Neural cell (in vitro differentiated cells): Measurements from ENCODE around the gene CMTM8. TPM values are rescaled to one million over a fixed set of nuclear protein-coding genes. Genes with fewer than 3 reads are reported as not detected.
A peak's percentile ranks its signal among the peaks of the same experiment; 100 is the strongest.
"Not testable (repeated sequence)": the region's sequence is repeated elsewhere in the genome, so short reads cannot be mapped to it uniquely, and the experiment has no call there.

ENCODE experiments used
- H2AFZ ChIP-seq: fragments of 200-600, 300-800 bp; sonication (generic), shearing (Covaris generic); 2 replicates; pipeline ENCODE4 v1.6.0; 2014; ENCODE audit warnings: low read depth, mild to moderate bottlenecking, antibody characterized with exemption, low read length, moderate library complexity
- H3F3A ChIP-seq: fragments of 200-600 bp; shearing (Covaris generic); 2 replicates; pipeline ENCODE4 v1.6.1; 2016; ENCODE audit warnings: mild to moderate bottlenecking, moderate library complexity, mixed read lengths, antibody characterized with exemption, low read length; ENCODE audit not compliant: insufficient read depth, poor library complexity, severe bottlenecking
- H3K27ac ChIP-seq: fragments of 200-600, 300-800 bp; sonication (generic), shearing (Covaris generic); 2 replicates; pipeline ENCODE4 v1.5.1; 2014; ENCODE audit warnings: mild to moderate bottlenecking, low read length, moderate library complexity
- H3K27me3 ChIP-seq: fragments of 300-800, 200-600 bp; sonication (generic), shearing (Covaris generic); 2 replicates; pipeline ENCODE4 v1.6.0; 2014; ENCODE audit warnings: mild to moderate bottlenecking, low read depth, low read length, moderate library complexity; ENCODE audit not compliant: insufficient read depth
- H3K36me3 ChIP-seq: fragments of 300-800, 200-600 bp; sonication (generic), shearing (Covaris generic); 2 replicates; pipeline ENCODE4 v1.5.1; 2014; ENCODE audit warnings: mild to moderate bottlenecking, antibody characterized with exemption, low read length, moderate library complexity; ENCODE audit not compliant: insufficient read depth
- H3K4me2 ChIP-seq: fragments of 300-800, 200-600 bp; sonication (generic), shearing (Covaris generic); 2 replicates; pipeline ENCODE4 v1.6.0; 2014; ENCODE audit warnings: mild to moderate bottlenecking, low read length
- H3K4me3 ChIP-seq: fragments of 300-800, 200-600 bp; sonication (generic), shearing (Covaris generic); 2 replicates; pipeline ENCODE4 v1.5.1; 2014; ENCODE audit warnings: mild to moderate bottlenecking, low read length, moderate library complexity
- H3K79me2 ChIP-seq: fragments of 200-600 bp; shearing (Covaris generic); replicated peaks from 2 replicates; pipeline ENCODE4 v1.6.0; 2014; ENCODE audit warnings: mild to moderate bottlenecking, low read length, moderate library complexity; ENCODE audit not compliant: insufficient read depth
- H3K9ac ChIP-seq: fragments of 300-800, 200-600 bp; sonication (generic), shearing (Covaris generic); 2 replicates; pipeline ENCODE4 v1.6.1; 2016; ENCODE audit warnings: mild to moderate bottlenecking, low read length, mixed read lengths
- H3K9me2 ChIP-seq: fragments of 200-600 bp; shearing (Covaris generic); 2 replicates; pipeline ENCODE4 v1.6.1; 2016; ENCODE audit warnings: mild to moderate bottlenecking, low read length, mixed read lengths; ENCODE audit not compliant: insufficient read depth
- H3K9me3 ChIP-seq: fragments of 200-600, 300-800 bp; sonication (generic), shearing (Covaris generic); 2 replicates; pipeline ENCODE4 v1.6.1; 2016; ENCODE audit warnings: mild to moderate bottlenecking, mixed run types, low read length, moderate library complexity, mixed read lengths
- H4K20me1 ChIP-seq: fragments of 200-600 bp; shearing (Covaris generic); 2 replicates; pipeline ENCODE4 v1.6.1; 2016; ENCODE audit warnings: mild to moderate bottlenecking, mixed run types; ENCODE audit not compliant: insufficient read depth
- EP300 ChIP-seq: fragments of 450-650 bp; conservative IDR thresholded peaks from 2 replicates; pipeline ENCODE4 v1.6.1; 2014; ENCODE audit warnings: antibody characterized with exemption, mild to moderate bottlenecking, moderate library complexity; ENCODE audit not compliant: poor library complexity, severe bottlenecking
- EZH2 ChIP-seq: fragments of 200-600, 300-800 bp; shearing (Covaris generic), sonication (generic); IDR thresholded peaks from 2 replicates; pipeline ENCODE4 v1.6.1; 2014; ENCODE audit warnings: antibody characterized with exemption, low read length, borderline replicate concordance, mild to moderate bottlenecking; ENCODE audit not compliant: insufficient read depth, poor library complexity, severe bottlenecking
- MXI1 ChIP-seq: fragments of 450-650 bp; conservative IDR thresholded peaks from 2 replicates; pipeline ENCODE4 v1.6.1; 2014; ENCODE audit warnings: antibody characterized with exemption, mild to moderate bottlenecking; ENCODE audit not compliant: poor library complexity, severe bottlenecking
- POLR2AphosphoS5 ChIP-seq: IDR thresholded peaks from 2 replicates; pipeline ENCODE4 v1.6.1; 2012
- RAD21 ChIP-seq: fragments of 450-650 bp; conservative IDR thresholded peaks from 2 replicates; pipeline ENCODE4 v1.6.1; 2014; ENCODE audit warnings: antibody characterized with exemption, mild to moderate bottlenecking, moderate library complexity
- REST ChIP-seq: IDR thresholded peaks from 2 replicates; pipeline ENCODE4 v1.6.1; 2012; ENCODE audit warnings: borderline replicate concordance
- SMC3 ChIP-seq: fragments of 450-650 bp; conservative IDR thresholded peaks from 2 replicates; pipeline ENCODE4 v1.6.1; 2014; ENCODE audit warnings: antibody characterized with exemption, mild to moderate bottlenecking, moderate library complexity; ENCODE audit not compliant: poor library complexity
- TAF1 ChIP-seq: IDR thresholded peaks from 2 replicates; pipeline ENCODE4 v1.6.1; 2012; ENCODE audit warnings: low read depth
- polyA minus RNA-seq: library from RNA; depleted of rRNA, polyadenylated mRNA; stranded (reverse); fragments of >200 nt; gene quantifications from 2 replicates; pipeline ENCODE4 v1.2.3, GENCODE V29; 2014
- polyA plus RNA-seq: library from polyadenylated mRNA; depleted of rRNA; stranded (reverse); fragments of >200 nt; gene quantifications from 2 replicates; pipeline ENCODE4 v1.2.3, GENCODE V29; 2014
- TF ChIP-seq, protein P1 (sequence below): fragments of 450-650 bp; IDR thresholded peaks from 2 replicates; pipeline ENCODE4 v1.5.1; 2014; ENCODE audit warnings: antibody characterized with exemption, mild to moderate bottlenecking, moderate library complexity; ENCODE audit not compliant: poor library complexity, severe bottlenecking

Gene CMTM8, protein sequence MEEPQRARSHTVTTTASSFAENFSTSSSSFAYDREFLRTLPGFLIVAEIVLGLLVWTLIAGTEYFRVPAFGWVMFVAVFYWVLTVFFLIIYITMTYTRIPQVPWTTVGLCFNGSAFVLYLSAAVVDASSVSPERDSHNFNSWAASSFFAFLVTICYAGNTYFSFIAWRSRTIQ
- polyA plus RNA-seq (not detected in 2 replicates), polyA minus RNA-seq (0.69 TPM in 1 of 2 replicates, not detected in the other)

- Histone ChIP-seq H3K9ac (peak within 1 kb of the TSS; percentile 52), H3K36me3 (no peaks in the 10 kb centered on the region)
Observed at GRCh38 chr3:32238453-32239306, at the start of gene CMTM8. TSS of gene CMTM8 (plus strand) at chr3:32238680. CDS start at chr3:32238973, 293 bp downstream.

DNA sequence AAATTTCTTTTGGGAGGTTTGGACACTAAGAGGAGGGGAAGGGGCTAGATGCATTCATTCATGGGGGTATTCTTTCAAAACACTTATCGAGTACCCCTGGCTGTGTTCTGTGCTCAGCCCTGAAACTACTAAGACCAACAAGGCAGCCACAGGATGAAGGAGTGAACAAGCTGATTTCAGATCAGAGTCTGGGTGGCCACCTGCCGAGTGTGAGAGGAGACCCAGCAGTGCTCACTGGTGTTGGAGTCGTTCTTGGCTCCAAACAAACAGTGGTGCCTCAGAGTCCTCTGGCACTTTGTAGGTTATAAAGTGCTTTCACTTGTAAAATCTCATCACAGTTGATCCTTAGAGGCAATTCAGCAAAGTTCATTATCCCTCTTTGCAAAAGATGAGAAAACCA lies 48.8 kb upstream of the CMTM8 start:
- Histone ChIP-seq H3K36me3 (no peaks in the 10 kb centered on the region), H4K20me1 (no peaks in the 10 kb centered on the region), H2AFZ (no peak overlapping the region), H3K27me3 (no peaks in the 10 kb centered on the region), H3K9ac (no peak overlapping the region), H3K9me3 (no peaks in the 10 kb centered on the region), H3K4me3 (no peak overlapping the region), H3K9me2 (no peaks in the 10 kb centered on the region), H3K27ac (no peak overlapping the region), H3K4me2 (no peak overlapping the region), H3F3A (no peaks in the 10 kb centered on the region), H3K79me2 (no peaks in the 10 kb centered on the region)
- TF ChIP-seq, protein P1, sequence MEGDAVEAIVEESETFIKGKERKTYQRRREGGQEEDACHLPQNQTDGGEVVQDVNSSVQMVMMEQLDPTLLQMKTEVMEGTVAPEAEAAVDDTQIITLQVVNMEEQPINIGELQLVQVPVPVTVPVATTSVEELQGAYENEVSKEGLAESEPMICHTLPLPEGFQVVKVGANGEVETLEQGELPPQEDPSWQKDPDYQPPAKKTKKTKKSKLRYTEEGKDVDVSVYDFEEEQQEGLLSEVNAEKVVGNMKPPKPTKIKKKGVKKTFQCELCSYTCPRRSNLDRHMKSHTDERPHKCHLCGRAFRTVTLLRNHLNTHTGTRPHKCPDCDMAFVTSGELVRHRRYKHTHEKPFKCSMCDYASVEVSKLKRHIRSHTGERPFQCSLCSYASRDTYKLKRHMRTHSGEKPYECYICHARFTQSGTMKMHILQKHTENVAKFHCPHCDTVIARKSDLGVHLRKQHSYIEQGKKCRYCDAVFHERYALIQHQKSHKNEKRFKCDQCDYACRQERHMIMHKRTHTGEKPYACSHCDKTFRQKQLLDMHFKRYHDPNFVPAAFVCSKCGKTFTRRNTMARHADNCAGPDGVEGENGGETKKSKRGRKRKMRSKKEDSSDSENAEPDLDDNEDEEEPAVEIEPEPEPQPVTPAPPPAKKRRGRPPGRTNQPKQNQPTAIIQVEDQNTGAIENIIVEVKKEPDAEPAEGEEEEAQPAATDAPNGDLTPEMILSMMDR = no peak
- TF ChIP-seq EP300 (no peak), RAD21 (no peak), SMC3 (no peak), EZH2 (no peak), MXI1 (no peak), POLR2AphosphoS5 (no peak)

More at GRCh38 chr3:32238453-32239306, at the start of gene CMTM8:
- Histone ChIP-seq H3K4me2 (peak within 1 kb of the TSS; percentile 76), H3K27me3 (peaks cover 25% of the 10 kb centered on the region), H3F3A (no peaks in the 10 kb centered on the region), H3K9me2 (no peaks in the 10 kb centered on the region), H3K9me3 (no peaks in the 10 kb centered on the region), H2AFZ (no peak within 1 kb of the TSS), H3K27ac (no peak within 1 kb of the TSS), H3K79me2 (no peaks in the 10 kb centered on the region), H4K20me1 (no peaks in the 10 kb centered on the region), H3K4me3 (peak within 1 kb of the TSS; percentile 73)
- TF ChIP-seq TAF1 = no peak
- no peak for TF ChIP-seq POLR2AphosphoS5
- TF ChIP-seq EP300 = peak; percentile 18
- TF ChIP-seq RAD21 = peak; percentile 25
- TF ChIP-seq REST = no peak
- TF ChIP-seq MXI1 = peak; percentile 35
- TF ChIP-seq SMC3 = peak; percentile 26
- TF ChIP-seq, protein P1 = no peak
- no peak for TF ChIP-seq EZH2

- H3K9me3 ChIP-seq, H3K4me3 ChIP-seq, H3K36me3 ChIP-seq, H3K9ac ChIP-seq, H3K9me2 ChIP-seq, H3F3A ChIP-seq, H3K79me2 ChIP-seq, H3K4me2 ChIP-seq, H3K27ac ChIP-seq, H4K20me1 ChIP-seq, H3K27me3 ChIP-seq, H2AFZ ChIP-seq: not testable (repeated sequence)
Observed at GRCh38 chr3:32190556-32190955, 47.9 kb upstream of the CMTM8 start.
